ENCODE results near the gene DHRS9.

The DHRS9 gene

GRCh38 chr2:169086893-169087467 lies 17.6 kb downstream of the DHRS9 start:
- Histone ChIP-seq H3K4me3 (replicated peaks; ENCODE audit: low read depth, low read length) (no peak overlapping the region), H3K36me3 (ENCODE audit: control insufficient read depth, insufficient read depth, low read length) (no peaks in the 10 kb centered on the region), H3K27me3 (replicated peaks; ENCODE audit: control insufficient read depth, insufficient read depth, low read length) (no peaks in the 10 kb centered on the region)
- DNase-seq (ENCODE audit: extremely low read depth, insufficient read length), result no peak
- TF ChIP-seq, protein P1, sequence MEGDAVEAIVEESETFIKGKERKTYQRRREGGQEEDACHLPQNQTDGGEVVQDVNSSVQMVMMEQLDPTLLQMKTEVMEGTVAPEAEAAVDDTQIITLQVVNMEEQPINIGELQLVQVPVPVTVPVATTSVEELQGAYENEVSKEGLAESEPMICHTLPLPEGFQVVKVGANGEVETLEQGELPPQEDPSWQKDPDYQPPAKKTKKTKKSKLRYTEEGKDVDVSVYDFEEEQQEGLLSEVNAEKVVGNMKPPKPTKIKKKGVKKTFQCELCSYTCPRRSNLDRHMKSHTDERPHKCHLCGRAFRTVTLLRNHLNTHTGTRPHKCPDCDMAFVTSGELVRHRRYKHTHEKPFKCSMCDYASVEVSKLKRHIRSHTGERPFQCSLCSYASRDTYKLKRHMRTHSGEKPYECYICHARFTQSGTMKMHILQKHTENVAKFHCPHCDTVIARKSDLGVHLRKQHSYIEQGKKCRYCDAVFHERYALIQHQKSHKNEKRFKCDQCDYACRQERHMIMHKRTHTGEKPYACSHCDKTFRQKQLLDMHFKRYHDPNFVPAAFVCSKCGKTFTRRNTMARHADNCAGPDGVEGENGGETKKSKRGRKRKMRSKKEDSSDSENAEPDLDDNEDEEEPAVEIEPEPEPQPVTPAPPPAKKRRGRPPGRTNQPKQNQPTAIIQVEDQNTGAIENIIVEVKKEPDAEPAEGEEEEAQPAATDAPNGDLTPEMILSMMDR (IDR thresholded peaks at IDR 0.05; ENCODE audit: insufficient read depth, low read length, poor library complexity, severe bottlenecking), result no peak

- TF ChIP-seq, protein P1 (IDR thresholded peaks at IDR 0.05; ENCODE audit: insufficient read depth, low read length, poor library complexity, severe bottlenecking), result no peak
- Histone ChIP-seq H3K36me3 (ENCODE audit: control insufficient read depth, insufficient read depth, low read length) (no peaks in the 10 kb centered on the region), H3K27me3 (replicated peaks; ENCODE audit: control insufficient read depth, insufficient read depth, low read length) (no peaks in the 10 kb centered on the region), H3K4me3 (replicated peaks; ENCODE audit: low read depth, low read length) (no peak overlapping the region)
- DNase-seq (ENCODE audit: extremely low read depth, insufficient read length), result no peak
Measured at GRCh38 chr2:169087757-169088379, 18.5 kb downstream of the DHRS9 start.

DNA sequence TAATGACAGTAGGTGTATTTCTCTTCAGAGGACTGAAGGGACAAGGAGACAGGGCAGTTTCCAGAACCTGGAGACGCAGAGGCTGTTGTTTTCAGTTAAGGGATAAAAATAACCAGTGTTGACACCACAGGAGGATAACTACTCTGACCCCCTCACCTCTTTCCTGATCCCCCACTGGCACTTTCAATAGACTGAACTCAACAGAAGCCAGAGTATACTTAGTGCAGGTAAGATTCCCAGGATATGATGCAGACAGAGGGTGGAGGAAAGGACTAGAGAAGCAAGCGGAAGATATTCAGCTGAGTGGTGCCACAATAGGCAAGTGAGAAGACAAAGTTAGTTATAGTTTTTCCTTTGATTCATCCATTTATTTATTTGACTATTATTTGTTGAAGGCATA lies 19.8 kb downstream of the DHRS9 start:
- Histone ChIP-seq H3K36me3 (ENCODE audit: control insufficient read depth, insufficient read depth, low read length) (no peaks in the 10 kb centered on the region), H3K4me3 (replicated peaks; ENCODE audit: low read depth, low read length) (no peak overlapping the region), H3K27me3 (replicated peaks; ENCODE audit: control insufficient read depth, insufficient read depth, low read length) (no peaks in the 10 kb centered on the region)
- no peak for DNase-seq (ENCODE audit: extremely low read depth, insufficient read length)
- TF ChIP-seq, protein P1 (IDR thresholded peaks at IDR 0.05; ENCODE audit: insufficient read depth, low read length, poor library complexity, severe bottlenecking), result no peak

DNA sequence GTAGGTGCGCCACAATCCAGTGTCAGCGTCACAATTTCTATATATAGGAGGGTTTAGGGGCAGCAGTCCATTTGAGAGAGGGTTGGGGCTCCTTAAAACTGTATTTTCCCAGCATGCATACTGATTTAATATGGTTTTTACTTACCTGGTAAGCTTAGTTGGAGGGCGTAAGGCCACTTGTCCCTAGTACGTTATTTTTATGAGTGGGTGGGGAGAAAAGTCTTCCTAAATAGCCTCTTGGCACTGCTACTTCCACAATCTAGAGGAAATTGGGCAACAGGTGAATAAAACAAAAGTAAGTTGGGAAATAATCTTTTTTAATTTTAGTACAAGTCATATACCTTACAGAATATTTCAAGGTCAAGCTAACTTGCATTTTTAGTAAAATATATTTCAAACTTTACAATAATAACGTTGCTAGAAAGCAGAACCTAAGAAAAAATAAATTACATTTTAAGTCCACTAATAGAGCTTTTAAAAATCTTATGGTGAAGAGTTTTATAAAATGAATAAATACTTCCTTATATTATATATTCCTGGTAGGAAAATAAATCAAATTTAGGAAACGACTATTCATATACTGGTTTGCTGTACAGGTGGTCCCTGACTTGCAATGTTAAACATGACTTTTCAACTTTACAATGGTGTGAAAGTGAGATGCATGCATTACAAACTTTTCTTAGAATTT lies 20.9 kb downstream of the DHRS9 start:
- Histone ChIP-seq H3K27me3 (replicated peaks; ENCODE audit: control insufficient read depth, insufficient read depth, low read length) (no peaks in the 10 kb centered on the region), H3K36me3 (ENCODE audit: control insufficient read depth, insufficient read depth, low read length) (no peaks in the 10 kb centered on the region), H3K4me3 (replicated peaks; ENCODE audit: low read depth, low read length) (no peak overlapping the region)
- DNase-seq (ENCODE audit: extremely low read depth, insufficient read length), result no peak
- TF ChIP-seq, protein P1 (IDR thresholded peaks at IDR 0.05; ENCODE audit: insufficient read depth, low read length, poor library complexity, severe bottlenecking), result no peak

- Histone ChIP-seq H3K36me3 (ENCODE audit: control insufficient read depth, insufficient read depth, low read length) (no peaks in the 10 kb centered on the region), H3K4me3 (replicated peaks; ENCODE audit: low read depth, low read length) (no peak overlapping the region), H3K27me3 (replicated peaks; ENCODE audit: control insufficient read depth, insufficient read depth, low read length) (no peaks in the 10 kb centered on the region; the same call in 1 of the 2 replicates)
- TF ChIP-seq, protein P1 (IDR thresholded peaks at IDR 0.05; ENCODE audit: insufficient read depth, low read length, poor library complexity, severe bottlenecking), result no peak
- no peak for DNase-seq (ENCODE audit: extremely low read depth, insufficient read length)
Measured at GRCh38 chr2:169091256-169091655, 21.9 kb downstream of the DHRS9 start.

Measured in GM06990 (cell line).